Epithelial cell of esophagus (primary cell): ENCODE results near the gene TANC1.

ENCODE experiments used
- DNase-seq: peaks from one replicate; pipeline ENCODE4 v3.0.0; 2010; ENCODE audit warnings: low read depth
- H3K4me3 ChIP-seq: 2 replicates; pipeline ENCODE4 v1.5.1; 2011; ENCODE audit warnings: mild to moderate bottlenecking, low read length, control low read depth
- TF ChIP-seq, protein P1 (sequence below): IDR thresholded peaks from 2 replicates; pipeline ENCODE4 v1.5.1; 2011; ENCODE audit warnings: low read depth, mild to moderate bottlenecking, low read length, control low read depth, inconsistent platforms; ENCODE audit not compliant: insufficient read depth; ENCODE audit errors: missing control alignments

TANC1 gene

DNA sequence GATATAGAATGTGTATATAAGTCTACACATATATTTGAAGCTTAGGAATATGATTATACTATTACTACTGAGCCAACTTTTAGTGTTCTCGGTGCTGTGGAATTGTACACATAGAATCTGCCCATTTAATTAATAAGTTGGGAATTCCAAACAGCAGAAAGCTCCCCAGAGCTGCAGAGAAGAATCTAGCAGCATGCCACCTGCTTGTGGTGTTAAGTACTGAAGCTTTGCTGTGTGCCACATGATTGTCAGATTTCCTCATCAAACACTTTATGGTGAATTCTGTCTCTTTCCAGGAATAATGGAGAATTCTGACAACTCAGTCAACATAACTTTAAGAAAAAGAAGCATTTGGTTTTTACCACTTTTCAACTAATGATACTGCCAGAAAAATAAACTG, 200.3 kb downstream of the TANC1 start:
- no peak overlapping the region for H3K4me3 ChIP-seq
- DNase-seq: no peak
- TF ChIP-seq, protein P1, sequence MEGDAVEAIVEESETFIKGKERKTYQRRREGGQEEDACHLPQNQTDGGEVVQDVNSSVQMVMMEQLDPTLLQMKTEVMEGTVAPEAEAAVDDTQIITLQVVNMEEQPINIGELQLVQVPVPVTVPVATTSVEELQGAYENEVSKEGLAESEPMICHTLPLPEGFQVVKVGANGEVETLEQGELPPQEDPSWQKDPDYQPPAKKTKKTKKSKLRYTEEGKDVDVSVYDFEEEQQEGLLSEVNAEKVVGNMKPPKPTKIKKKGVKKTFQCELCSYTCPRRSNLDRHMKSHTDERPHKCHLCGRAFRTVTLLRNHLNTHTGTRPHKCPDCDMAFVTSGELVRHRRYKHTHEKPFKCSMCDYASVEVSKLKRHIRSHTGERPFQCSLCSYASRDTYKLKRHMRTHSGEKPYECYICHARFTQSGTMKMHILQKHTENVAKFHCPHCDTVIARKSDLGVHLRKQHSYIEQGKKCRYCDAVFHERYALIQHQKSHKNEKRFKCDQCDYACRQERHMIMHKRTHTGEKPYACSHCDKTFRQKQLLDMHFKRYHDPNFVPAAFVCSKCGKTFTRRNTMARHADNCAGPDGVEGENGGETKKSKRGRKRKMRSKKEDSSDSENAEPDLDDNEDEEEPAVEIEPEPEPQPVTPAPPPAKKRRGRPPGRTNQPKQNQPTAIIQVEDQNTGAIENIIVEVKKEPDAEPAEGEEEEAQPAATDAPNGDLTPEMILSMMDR: peak; percentile 48

DNA sequence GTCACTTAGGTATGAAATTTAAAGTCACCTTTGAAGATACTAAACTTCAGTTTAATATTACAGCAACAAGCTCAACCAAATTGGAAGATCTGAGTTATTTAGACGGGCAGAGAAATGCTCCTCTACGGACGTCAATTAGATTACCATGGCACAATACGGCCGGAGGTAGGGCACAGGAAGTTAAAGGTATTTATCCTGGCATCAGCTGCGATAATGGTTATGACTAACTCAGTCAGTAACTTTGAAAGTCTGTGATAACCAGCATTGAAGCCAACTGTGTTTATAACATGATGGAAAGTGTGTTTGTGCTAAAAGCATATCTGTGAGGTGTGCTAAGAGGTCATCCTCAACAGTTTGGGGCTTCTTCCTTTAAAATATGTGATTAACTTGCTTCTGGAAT, 200.7 kb downstream of the TANC1 start:
- no peak overlapping the region for H3K4me3 ChIP-seq
- TF ChIP-seq, protein P1: no peak
- no peak for DNase-seq

DNA sequence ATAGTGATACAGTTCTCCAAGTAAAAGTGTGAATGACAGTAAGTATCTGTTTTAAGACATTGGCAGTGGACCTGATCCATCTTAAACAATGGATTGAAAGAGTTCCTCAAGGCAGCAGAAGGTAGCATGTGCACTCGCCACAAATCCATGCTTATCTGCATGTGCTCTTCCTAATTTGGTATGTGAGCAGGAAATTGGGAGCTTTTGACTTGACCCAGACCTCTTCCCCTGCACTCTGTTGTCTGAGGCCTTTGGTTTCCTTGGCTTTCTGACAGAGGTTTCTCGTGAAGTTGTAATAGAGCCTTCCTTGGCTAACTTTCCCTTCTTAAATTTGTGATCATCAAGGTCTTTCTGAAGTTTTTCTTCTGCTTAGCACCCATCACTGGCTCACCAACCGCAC, 204.0 kb downstream of the TANC1 start:
- H3K4me3 ChIP-seq: no peak overlapping the region
- no peak for DNase-seq
- TF ChIP-seq, protein P1: no peak

DNA sequence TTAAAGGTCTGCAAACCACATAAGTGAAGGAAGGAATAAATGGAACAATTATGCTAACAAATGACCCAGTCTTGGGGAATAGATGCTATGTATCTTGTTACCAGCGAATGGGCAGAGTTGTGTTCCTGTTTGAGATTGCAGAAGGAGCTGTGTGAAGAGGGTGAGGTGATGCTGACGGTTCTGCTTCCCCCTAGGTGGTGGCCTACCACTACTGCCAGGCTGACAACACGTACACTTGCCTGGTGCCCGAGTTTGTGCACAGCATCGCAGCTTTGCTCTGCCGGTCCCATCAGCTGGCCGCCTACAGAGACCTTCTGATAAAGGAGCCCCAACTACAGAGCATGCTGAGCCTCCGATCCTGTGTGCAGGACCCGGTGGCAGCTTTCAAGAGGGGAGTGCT, 206.3 kb downstream of the TANC1 start:
- H3K4me3 ChIP-seq: no peak overlapping the region
- DNase-seq: no peak
- TF ChIP-seq, protein P1: no peak

DNA sequence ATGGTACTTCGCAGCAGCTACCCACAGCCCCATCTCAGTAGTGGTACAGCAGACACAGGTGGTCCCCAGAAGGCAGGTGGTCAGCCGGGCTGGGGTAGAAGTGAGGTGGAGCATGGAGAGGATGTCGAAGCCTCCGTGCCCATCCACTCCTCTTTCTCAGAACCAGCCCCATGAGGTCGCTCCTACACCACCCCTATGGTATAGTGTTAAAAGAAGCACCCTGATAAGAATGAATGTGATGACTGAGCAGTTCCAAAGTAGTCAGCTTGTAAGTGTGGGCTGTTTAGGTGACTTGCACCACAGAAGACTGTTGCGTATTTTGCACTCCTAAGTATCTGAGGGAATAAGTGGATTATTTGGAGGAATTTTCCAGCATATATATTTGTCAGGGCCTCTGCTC, 206.7 kb downstream of the TANC1 start:
- no peak for DNase-seq
- H3K4me3 ChIP-seq: no peak overlapping the region
- TF ChIP-seq, protein P1: no peak

DNA sequence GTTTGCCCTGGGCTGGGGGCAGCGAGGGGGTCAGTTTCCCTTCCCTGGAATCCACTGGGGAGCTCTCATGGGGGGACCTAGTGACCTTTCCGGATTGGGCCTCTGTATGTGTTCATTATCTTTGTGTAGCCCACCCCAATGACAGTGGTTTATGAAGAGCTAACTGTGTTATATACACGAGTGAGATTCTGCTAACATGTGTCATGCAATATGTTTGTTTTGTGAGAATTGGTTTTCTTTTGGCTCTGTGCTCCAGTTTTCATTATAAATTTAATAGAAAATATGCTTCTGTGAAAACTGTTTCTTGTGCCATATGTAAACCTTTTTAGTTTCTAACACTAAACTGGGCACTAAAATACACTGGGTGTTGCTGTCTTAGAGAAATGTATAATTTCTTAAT, 207.5 kb downstream of the TANC1 start:
- DNase-seq: no peak
- no peak overlapping the region for H3K4me3 ChIP-seq
- TF ChIP-seq, protein P1: no peak

DNA sequence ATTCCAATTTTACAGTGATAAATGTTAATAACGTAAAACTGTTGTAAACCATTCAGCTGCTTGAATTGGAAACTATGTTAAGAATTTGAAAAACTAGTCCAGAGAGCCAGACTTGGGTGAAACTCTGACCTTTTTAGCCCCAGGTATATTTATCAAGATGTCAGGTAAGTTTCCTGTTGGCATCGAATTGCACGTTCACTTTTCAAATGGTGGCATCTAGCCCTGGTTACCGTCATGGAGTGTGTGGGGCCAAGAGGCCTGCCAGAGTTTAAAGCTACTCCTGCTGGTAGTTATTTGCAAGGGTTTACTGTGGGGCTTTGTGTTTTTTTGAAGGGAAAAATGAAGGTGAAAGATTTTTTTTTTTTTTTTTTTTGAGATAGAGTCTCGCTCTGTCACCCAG, 208.1 kb downstream of the TANC1 start:
- no peak overlapping the region for H3K4me3 ChIP-seq
- TF ChIP-seq, protein P1: no peak
- DNase-seq: no peak
